Activated effector memory CD4-positive, alpha-beta T cell treated with Interleukin-2 at 50 U/mL for 16 hours (primary cell): ENCODE measurements around the gene TSPAN17.
"Not testable (repeated sequence)": the region's sequence is repeated elsewhere in the genome, so short reads cannot be mapped to it uniquely, and the experiment has no call there.

Source experiments
- DNase-seq: peaks from one replicate; pipeline ENCODE4 v3.0.0-alpha.2; 2020

The TSPAN17 gene

GRCh38 chr5:176647030-176647842 lies at the start of gene TSPAN17:
Gene TSPAN17, plus strand, starts transcription at chr5:176647484. Its CDS starts 132 bp downstream, at chr5:176647616.
- peak; percentile 99 for DNase-seq

GRCh38 chr5:176599749-176600430 lies 47.4 kb upstream of the TSPAN17 start:
- not testable (repeated sequence) for DNase-seq

GRCh38 chr5:176601901-176602482 lies 45.3 kb upstream of the TSPAN17 start:
- DNase-seq, result no peak

GRCh38 chr5:176603091-176603490 lies 44.2 kb upstream of the TSPAN17 start:
- no peak for DNase-seq

GRCh38 chr5:176606032-176606431 lies 41.3 kb upstream of the TSPAN17 start:
- DNase-seq, result no peak

- no peak for DNase-seq
Measured at GRCh38 chr5:176606875-176607274, 40.4 kb upstream of the TSPAN17 start.

GRCh38 chr5:176608142-176608705 lies 39.1 kb upstream of the TSPAN17 start:
- DNase-seq, result no peak

GRCh38 chr5:176608937-176609723 lies 38.2 kb upstream of the TSPAN17 start:
- no peak for DNase-seq

- peak; percentile 42 for DNase-seq
Measured at GRCh38 chr5:176609724-176610434, 37.4 kb upstream of the TSPAN17 start, which contains the start of gene GPRIN1. Gene GPRIN1, minus strand, starts transcription at chr5:176610156. Its CDS starts 10,322 bp downstream, at chr5:176599834.

GRCh38 chr5:176610435-176610773 lies 36.9 kb upstream of the TSPAN17 start:
- no peak for DNase-seq

- no peak for DNase-seq
Measured at GRCh38 chr5:176611435-176611834, 35.8 kb upstream of the TSPAN17 start.

GRCh38 chr5:176612008-176612407 lies 35.3 kb upstream of the TSPAN17 start:
- no peak for DNase-seq

GRCh38 chr5:176612855-176613254 lies 34.4 kb upstream of the TSPAN17 start:
- DNase-seq, result no peak

GRCh38 chr5:176614805-176615478 lies 32.3 kb upstream of the TSPAN17 start:
- no peak for DNase-seq

GRCh38 chr5:176616511-176616910 lies 30.8 kb upstream of the TSPAN17 start:
- DNase-seq, result no peak

GRCh38 chr5:176618783-176619182 lies 28.5 kb upstream of the TSPAN17 start:
- DNase-seq, result no peak

GRCh38 chr5:176619203-176619568 lies 28.1 kb upstream of the TSPAN17 start:
- peak; percentile 43 for DNase-seq

- DNase-seq, result no peak
Measured at GRCh38 chr5:176619569-176620332, 27.5 kb upstream of the TSPAN17 start.

GRCh38 chr5:176620333-176620981 lies 26.8 kb upstream of the TSPAN17 start:
- DNase-seq, result no peak

- DNase-seq, result no peak
Measured at GRCh38 chr5:176621661-176622079, 25.6 kb upstream of the TSPAN17 start.
